HCT116 (cell line): ENCODE results near the gene CMIP. TPM values are rescaled to one million over a fixed set of nuclear protein-coding genes. Genes with fewer than 3 reads are reported as not detected.

Source experiments
- ATAC-seq: fragments of 200-7000 bp; cut with Tn5 transposase; 2 replicates; pipeline ENCODE4 v1.9.1; 2020; ENCODE audit warnings: mild to moderate bottlenecking, moderate library complexity
- BruUV-seq: library from RNA; stranded (reverse); fragments of 400-500 nt; replicated peaks from 2 replicates; lab custom pipeline; 2021; lab: Mats Ljungman, UMichigan
- CTCF ChIA-PET: fragments of 300-600 bp; sonication (Branson Sonifier 250); formaldehyde crosslinking; loops from one replicate; lab custom pipeline; 2021; ENCODE audit warnings: antibody characterized with exemption; lab: Charles Lee
- POLR2A ChIA-PET: fragments of 300-600, 350-600 bp; sonication (Branson Sonifier 250); formaldehyde crosslinking; loops from one replicate; lab custom pipeline; 2021; ENCODE audit warnings: antibody characterized with exemption; lab: Charles Lee
- RAD21 ChIA-PET, 2 experiments: fragments of 300-600 bp; sonication (Branson Sonifier 250); formaldehyde crosslinking; loops; one replicate each; lab custom pipeline; 2023; ENCODE audit warnings: low total read pairs in 2 of 2; ENCODE audit not compliant: uncharacterized antibody in 2 of 2, unreplicated experiment in 2 of 2, low non-redundant PET in 1 of 2; lab: Charles Lee
- DNase-seq: peaks from one replicate; pipeline ENCODE4 v3.0.0-alpha.2; 2010; ENCODE audit warnings: low read depth, low spot score
- H2AFZ ChIP-seq: fragments of 200-600 bp; shearing (Covaris generic), sonication (generic); 2 replicates; pipeline ENCODE4 v1.6.1; 2017; ENCODE audit warnings: low read depth, mixed run types, mixed read lengths, antibody characterized with exemption, low read length; ENCODE audit not compliant: poor library complexity, severe bottlenecking
- H3K27ac ChIP-seq: 2 replicates; pipeline ENCODE4 v1.5.1; 2012; ENCODE audit warnings: low read depth, low read length
- H3K27me3 ChIP-seq: fragments of 200-600 bp; sonication (generic); 2 replicates; pipeline ENCODE4 v1.6.1; 2016; ENCODE audit warnings: mixed run types, low read length, mixed read lengths; ENCODE audit not compliant: insufficient read depth
- H3K36me3 ChIP-seq, 2 experiments: fragments of 200-500 bp in 1 of 2; fragments of 200-600 bp in 1 of 2; sonication (Bioruptor generic) in 1 of 2; sonication (generic) in 1 of 2; 2 replicates each; pipeline versions ENCODE4 v1.5.1 to v1.6.1; 2014 to 2016; ENCODE audit warnings: low read length in 2 of 2, inconsistent platforms in 1 of 2, mixed read lengths in 1 of 2, mixed run types in 1 of 2; ENCODE audit not compliant: insufficient read depth in 2 of 2, control insufficient read depth in 1 of 2
- H3K4me1 ChIP-seq, 2 experiments: fragments of 200-600 bp in 1 of 2; sonication (generic) in 1 of 2; 2 replicates each; pipeline versions ENCODE4 v1.5.1 to v1.6.1; 2012 to 2017; ENCODE audit warnings: low read length in 2 of 2, inconsistent platforms in 1 of 2, mild to moderate bottlenecking in 1 of 2, mixed read lengths in 1 of 2, mixed run types in 1 of 2, moderate library complexity in 1 of 2; ENCODE audit not compliant: insufficient read depth in 2 of 2, control insufficient read depth in 1 of 2
- H3K4me2 ChIP-seq: fragments of 200-600 bp; sonication (generic); 2 replicates; pipeline ENCODE4 v1.6.1; 2017; ENCODE audit warnings: mixed run types, low read length, mixed read lengths
- H3K4me3 ChIP-seq, 2 experiments: fragments of 200-600 bp in 1 of 2; sonication (generic) in 1 of 2; replicated peaks in 1 of 2; 2 replicates each; pipeline ENCODE4 v1.5.1; 2011 to 2016; ENCODE audit warnings: low read length in 2 of 2, control low read depth in 1 of 2, low read depth in 1 of 2, mild to moderate bottlenecking in 1 of 2, mixed read lengths in 1 of 2, mixed run types in 1 of 2
- H3K79me2 ChIP-seq: fragments of 200-600 bp; sonication (generic); 2 replicates; pipeline ENCODE4 v1.6.1; 2017; ENCODE audit warnings: mild to moderate bottlenecking, mixed run types, low read length, moderate library complexity, mixed read lengths; ENCODE audit not compliant: insufficient read depth
- H3K9ac ChIP-seq: fragments of 200-600 bp; sonication (generic); 2 replicates; pipeline ENCODE4 v1.6.1; 2016; ENCODE audit warnings: low read length, mixed read lengths
- H3K9me2 ChIP-seq: fragments of 200-600 bp; sonication (generic), shearing (Covaris generic); 2 replicates; pipeline ENCODE4 v1.6.1; 2017; ENCODE audit warnings: mixed run types, mild to moderate bottlenecking, moderate library complexity; ENCODE audit not compliant: insufficient read depth
- H3K9me3 ChIP-seq, 2 experiments: fragments of 200-500 bp in 1 of 2; fragments of 200-600 bp in 1 of 2; sonication (Bioruptor generic) in 1 of 2; sonication (generic) in 1 of 2; 2 replicates each; pipeline ENCODE4 v1.6.1; 2014 to 2017; ENCODE audit warnings: low read length in 2 of 2, mixed read lengths in 2 of 2, inconsistent platforms in 1 of 2, low read depth in 1 of 2, mild to moderate bottlenecking in 1 of 2, mixed run types in 1 of 2, moderate library complexity in 1 of 2; ENCODE audit not compliant: control insufficient read depth in 1 of 2, insufficient read depth in 1 of 2
- H4K20me1 ChIP-seq: fragments of 200-600 bp; sonication (generic), shearing (Covaris generic); 2 replicates; pipeline ENCODE4 v1.6.1; 2017; ENCODE audit warnings: mixed run types, mild to moderate bottlenecking, moderate library complexity; ENCODE audit not compliant: insufficient read depth
- ATF3 ChIP-seq: IDR thresholded peaks from 2 replicates; pipeline ENCODE4 v1.6.1; 2012
- CBX3 ChIP-seq: IDR thresholded peaks from 2 replicates; pipeline ENCODE4 v1.6.1; 2012; ENCODE audit warnings: low read depth
- CTCF ChIP-seq, 3 experiments: fragments of 200-600 bp in 1 of 3; sonication (generic) in 1 of 3; IDR thresholded peaks in 2 of 3; conservative IDR thresholded peaks in 1 of 3; 2 replicates each; pipeline ENCODE4 v1.5.1; 2012 to 2017; ENCODE audit warnings: low read depth in 2 of 3, low read length in 2 of 3, antibody characterized with exemption in 1 of 3, borderline replicate concordance in 1 of 3, control low read depth in 1 of 3, mild to moderate bottlenecking in 1 of 3, mixed read lengths in 1 of 3, mixed run types in 1 of 3, moderate library complexity in 1 of 3; ENCODE audit not compliant: insufficient read depth in 1 of 3
- EZH2 ChIP-seq: fragments of 200-600 bp; sonication (generic); IDR thresholded peaks from 2 replicates; pipeline ENCODE4 v1.6.1; 2017; ENCODE audit warnings: antibody characterized with exemption, mixed run types
- JUND ChIP-seq: IDR thresholded peaks from 2 replicates; pipeline ENCODE4 v1.6.1; 2012
- POLR2A ChIP-seq: IDR thresholded peaks from 2 replicates; pipeline ENCODE4 v1.7.0; 2011; ENCODE audit warnings: borderline replicate concordance; ENCODE audit not compliant: insufficient read depth, insufficient read length; ENCODE audit errors: extremely low read depth
- POLR2AphosphoS5 ChIP-seq: IDR thresholded peaks from 2 replicates; pipeline ENCODE4 v1.6.1; 2011; ENCODE audit warnings: mild to moderate bottlenecking, low read depth, low read length, moderate library complexity
- RAD21 ChIP-seq: IDR thresholded peaks from 2 replicates; pipeline ENCODE4 v1.6.1; 2012; ENCODE audit warnings: low read depth, mild to moderate bottlenecking
- REST ChIP-seq: IDR thresholded peaks from 2 replicates; pipeline ENCODE4 v1.6.1; 2012; ENCODE audit warnings: low read depth
- SIN3A ChIP-seq: IDR thresholded peaks from 2 replicates; pipeline ENCODE4 v1.6.1; 2012; ENCODE audit warnings: low read depth
- SP1 ChIP-seq: IDR thresholded peaks from 2 replicates; pipeline ENCODE4 v1.6.1; 2012; ENCODE audit warnings: low read depth
- TCF7L2 ChIP-seq: IDR thresholded peaks from 2 replicates; pipeline ENCODE4 v1.7.0; 2011; ENCODE audit warnings: borderline replicate concordance, inconsistent platforms; ENCODE audit not compliant: insufficient read depth, insufficient read length; ENCODE audit errors: extremely low read depth
- ZNF274 ChIP-seq: fragments of 200-500 bp; sonication (Bioruptor generic); IDR thresholded peaks from 2 replicates; pipeline ENCODE4 v1.6.1; 2014; ENCODE audit warnings: mild to moderate bottlenecking, low read depth, low read length, inconsistent platforms
- intact Hi-C: fragments of 100-400 bp; cut with micrococcal nuclease; formaldehyde crosslinking; loops from 2 replicates; pipeline ENCODE4 v1.10.0; 2022
- total RNA-seq: library from RNA; stranded (reverse); gene quantifications from one replicate; pipeline ENCODE4 v1.2.1, GENCODE V29; 2021; ENCODE audit not compliant: unreplicated experiment

CMIP gene
- total RNA-seq, 1 experiment from 2014 or later: 64.6 TPM

- no peak for TF ChIP-seq SIN3A
- no peak for TF ChIP-seq ATF3
- TF ChIP-seq CTCF (IDR thresholded peaks at IDR 0.05 in 2 of 3, conservative IDR thresholded peaks at IDR 0.05 in 1 of 3; ENCODE audit: borderline replicate concordance in 1 of 3, insufficient read depth in 1 of 3, low read depth in 2 of 3, low read length in 2 of 3): no peak
- TF ChIP-seq SP1: no peak
- TF ChIP-seq ZNF274: no peak
- TF ChIP-seq POLR2A: no peak
- no peak for TF ChIP-seq JUND
These were observed 27.4 kb upstream of the CMIP start (continued) for GRCh38 chr16:81417210-81417609.

GRCh38 chr16:81419806-81420205, 24.8 kb upstream of the CMIP start:
- no peaks in the 10 kb centered on the region for H3K9me3 ChIP-seq
- no peak overlapping the region for H3K9ac ChIP-seq
- ChIA-PET POLR2A (interaction anchor here (1.7 kb wide), 1 partner anchor 19 kb away, joined by 3 read pairs; no protein-coding TSS in a partner anchor), CTCF (interaction anchor here (1.5 kb wide), 1 partner anchor 9 kb away, joined by 9 read pairs; no protein-coding TSS in a partner anchor), RAD21 (no interaction called here)
- H3K27me3 ChIP-seq: no peaks in the 10 kb centered on the region
- ATAC-seq: no peak
- H3K9me2 ChIP-seq: no peaks in the 10 kb centered on the region
- no peak overlapping the region for H2AFZ ChIP-seq
- TF ChIP-seq REST (no peak), ATF3 (no peak), SIN3A (no peak), SP1 (no peak), EZH2 (no peak), RAD21 (no peak), POLR2A (no peak), POLR2AphosphoS5 (no peak), TCF7L2 (no peak), CBX3 (no peak)
- H3K27ac ChIP-seq: no peak overlapping the region
- H3K79me2 ChIP-seq: no peaks in the 10 kb centered on the region
- DNase-seq: no peak
- H3K4me1 ChIP-seq: peaks cover 0 to 4% of the 10 kb centered on the region in 2 experiments; a peak in 1 of 4 replicates
- H3K4me3 ChIP-seq: no peak overlapping the region
- no peak overlapping the region for H3K4me2 ChIP-seq
- H4K20me1 ChIP-seq: no peaks in the 10 kb centered on the region
- intact Hi-C loops: no loop called here
- BruUV-seq: no TSS peak
- no peaks in the 10 kb centered on the region for H3K36me3 ChIP-seq
